ENCODE measurements around the gene GPBAR1.

The GPBAR1 gene

DNA sequence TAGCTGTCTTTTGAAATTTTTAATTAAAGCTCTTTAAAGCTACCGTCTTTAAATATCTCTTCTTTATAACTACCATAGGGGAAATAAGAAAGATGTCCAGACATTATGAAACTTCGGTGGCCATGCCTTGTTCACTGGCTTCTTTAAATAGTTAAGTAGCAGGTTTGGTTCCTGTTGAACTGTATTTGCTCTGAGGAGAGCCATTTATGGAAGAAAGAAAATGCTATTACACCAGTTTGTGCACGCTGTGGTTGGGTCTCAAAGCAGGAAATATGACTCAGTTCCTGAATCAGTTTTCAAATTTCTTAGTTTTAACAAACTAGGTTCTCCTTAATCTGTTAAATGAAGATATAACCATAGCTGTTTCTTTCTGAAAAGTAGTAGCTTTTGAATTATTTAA, 31.6 kb upstream of the GPBAR1 start:
- in situ Hi-C loops (cut with MboI; ENCODE audit: low sequenced_read_pairs), result no loop called here
- Histone ChIP-seq H3K36me3 (replicated peaks) (peaks cover 76% of the 10 kb centered on the region), H3K4me3 (no peak overlapping the region), H3K4me1 (peaks cover 32% of the 10 kb centered on the region), H3K27me3 (ENCODE audit: low read depth) (no peaks in the 10 kb centered on the region), H3K9me3 (no peaks in the 10 kb centered on the region)
- peak in 1 of 2 experiments; percentile 78 for DNase-seq (ENCODE audit: low spot score in 2 of 2)

DNA sequence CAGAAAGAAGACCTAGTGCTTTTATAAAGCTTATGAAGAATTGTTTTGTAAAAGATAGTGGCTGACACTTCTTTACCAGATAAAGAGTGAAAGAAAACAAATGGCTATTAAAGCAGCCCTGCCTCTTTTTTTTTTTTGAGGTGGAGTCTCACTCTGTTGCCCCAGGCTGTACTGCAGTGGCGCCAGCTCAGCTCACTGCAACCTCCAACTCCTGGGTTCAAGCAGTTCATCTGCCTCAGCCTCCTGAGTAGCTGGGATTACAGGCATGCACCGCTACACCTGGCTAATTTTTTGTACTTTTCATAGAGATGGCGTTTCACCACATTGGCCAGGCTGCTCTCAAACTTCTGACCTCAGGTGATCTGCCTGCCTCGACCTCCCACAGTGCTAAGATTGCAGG, 31.0 kb upstream of the GPBAR1 start:
- H3K4me1 ChIP-seq, result peaks cover 33% of the 10 kb centered on the region

DNA sequence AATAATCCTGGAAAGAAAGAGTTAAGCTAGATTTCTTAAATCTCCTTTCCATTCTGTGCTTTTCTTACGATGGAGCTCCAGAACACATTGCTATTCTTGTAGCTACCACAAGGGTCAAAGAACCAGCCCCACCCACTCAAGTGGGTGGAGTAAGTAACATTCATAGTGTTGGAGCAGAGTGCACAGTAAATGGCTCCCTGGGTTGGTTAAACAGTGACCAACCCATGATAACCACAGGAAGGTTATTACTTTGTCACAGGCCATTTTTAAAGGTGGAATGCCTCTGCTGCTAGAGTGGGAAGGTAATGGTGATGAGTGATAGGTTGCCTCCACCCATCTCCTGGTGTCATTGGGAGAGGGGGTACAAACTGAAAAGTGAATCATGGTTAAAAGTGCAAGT, 29.9 kb upstream of the GPBAR1 start:
- Histone ChIP-seq H3K4me1 (peaks cover 33% of the 10 kb centered on the region), H3K4me3 (no peak overlapping the region), H3K36me3 (replicated peaks) (peaks cover 75% of the 10 kb centered on the region), H3K27me3 (ENCODE audit: low read depth) (no peaks in the 10 kb centered on the region), H3K9me3 (no peaks in the 10 kb centered on the region)
- DNase-seq (ENCODE audit: low spot score in 2 of 2), result peak; percentile 38 to 54
- in situ Hi-C loops (cut with MboI; ENCODE audit: low sequenced_read_pairs), result no loop called here

More for the DNA sequence above, 31.0 kb upstream of the GPBAR1 start:
- Histone ChIP-seq H3K36me3 (replicated peaks) (peaks cover 76% of the 10 kb centered on the region), H3K27me3 (ENCODE audit: low read depth) (no peaks in the 10 kb centered on the region), H3K4me3 (no peak overlapping the region), H3K9me3 (no peaks in the 10 kb centered on the region)
- peak; percentile 75 to 90 for DNase-seq (ENCODE audit: low spot score in 2 of 2)
- in situ Hi-C loops (cut with MboI; ENCODE audit: low sequenced_read_pairs), result no loop called here

DNA sequence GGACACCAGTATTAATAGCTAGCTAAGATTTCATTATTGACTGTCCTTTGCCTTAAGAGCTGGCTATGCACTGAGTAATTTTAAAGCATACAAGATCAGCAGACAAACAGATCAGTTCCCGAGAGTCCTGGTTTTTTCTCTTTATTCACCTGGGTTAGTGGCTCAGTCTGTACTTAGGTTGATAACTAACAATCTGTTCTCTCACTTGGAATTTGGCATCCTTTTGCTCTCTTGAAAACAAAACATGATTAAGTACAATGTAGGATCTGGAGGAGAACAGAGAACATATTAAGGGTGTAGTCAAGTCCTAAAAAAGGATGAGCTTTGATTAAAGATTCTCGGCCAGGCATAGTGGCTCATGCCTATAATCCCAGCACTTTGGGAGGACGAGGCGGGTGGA, 27.3 kb upstream of the GPBAR1 start:
- H3K9me3 ChIP-seq, result no peaks in the 10 kb centered on the region
- no peak for DNase-seq (ENCODE audit: low spot score in 2 of 2)
- in situ Hi-C loops (cut with MboI; ENCODE audit: low sequenced_read_pairs), result no loop called here
- H3K4me1 ChIP-seq, result peaks cover 27% of the 10 kb centered on the region
- no peak overlapping the region for H3K4me3 ChIP-seq
- no peaks in the 10 kb centered on the region for H3K27me3 ChIP-seq (ENCODE audit: low read depth)
- H3K36me3 ChIP-seq (replicated peaks), result peaks cover 75% of the 10 kb centered on the region

DNA sequence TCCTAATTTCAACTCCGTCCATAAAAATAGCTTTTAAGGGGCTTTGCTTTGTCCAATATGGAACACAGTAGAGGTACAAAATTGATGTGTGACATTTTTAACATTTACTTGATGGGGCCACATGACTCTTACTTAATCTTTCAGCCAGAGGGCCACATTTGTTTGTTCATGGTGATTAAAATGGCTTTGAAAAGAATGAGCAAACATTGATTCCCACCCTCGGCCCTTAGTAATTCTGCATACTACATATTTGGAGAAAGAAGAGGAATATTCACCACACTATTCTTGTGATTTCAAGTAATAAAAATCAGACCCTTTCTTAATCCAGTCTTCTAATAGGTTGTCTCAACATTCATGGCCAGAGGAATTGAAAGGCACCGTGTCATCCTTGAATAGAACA, 26.3 kb upstream of the GPBAR1 start:
- in situ Hi-C loops (cut with MboI; ENCODE audit: low sequenced_read_pairs), result no loop called here
- H3K36me3 ChIP-seq (replicated peaks), result peaks cover 82% of the 10 kb centered on the region

DNA sequence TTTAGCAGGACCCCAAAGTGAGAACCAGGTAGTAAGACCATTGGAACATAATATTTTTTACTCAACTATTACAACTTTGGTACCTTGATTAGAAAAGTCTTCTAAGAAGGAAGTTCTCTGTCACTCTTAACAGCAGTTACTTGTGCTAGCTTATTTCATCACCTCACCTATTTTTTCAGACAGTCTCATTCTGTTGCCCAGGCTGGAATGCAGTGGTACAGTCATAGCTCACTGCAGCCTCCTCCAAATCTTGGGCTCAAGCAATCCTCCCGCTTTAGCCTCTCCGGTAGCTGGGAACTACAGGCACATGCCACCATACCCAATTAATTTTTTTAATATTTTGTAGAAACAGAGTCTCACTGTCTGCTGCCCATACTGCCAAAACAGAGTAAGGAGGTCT, 25.8 kb upstream of the GPBAR1 start:
- H3K36me3 ChIP-seq (replicated peaks), result peaks cover 87% of the 10 kb centered on the region
- H3K27me3 ChIP-seq (ENCODE audit: low read depth), result no peaks in the 10 kb centered on the region
- H3K4me1 ChIP-seq, result peaks cover 15% of the 10 kb centered on the region
- no peaks in the 10 kb centered on the region for H3K9me3 ChIP-seq
- DNase-seq (ENCODE audit: low spot score in 2 of 2), result no peak
- in situ Hi-C loops (cut with MboI; ENCODE audit: low sequenced_read_pairs), result no loop called here
- no peak overlapping the region for H3K4me3 ChIP-seq

More for the DNA sequence above, 26.3 kb upstream of the GPBAR1 start:
- Histone ChIP-seq H3K9me3 (no peaks in the 10 kb centered on the region), H3K4me1 (peaks cover 17% of the 10 kb centered on the region), H3K4me3 (no peak overlapping the region), H3K27me3 (ENCODE audit: low read depth) (no peaks in the 10 kb centered on the region)
- DNase-seq (ENCODE audit: low spot score in 2 of 2), result no peak

DNA sequence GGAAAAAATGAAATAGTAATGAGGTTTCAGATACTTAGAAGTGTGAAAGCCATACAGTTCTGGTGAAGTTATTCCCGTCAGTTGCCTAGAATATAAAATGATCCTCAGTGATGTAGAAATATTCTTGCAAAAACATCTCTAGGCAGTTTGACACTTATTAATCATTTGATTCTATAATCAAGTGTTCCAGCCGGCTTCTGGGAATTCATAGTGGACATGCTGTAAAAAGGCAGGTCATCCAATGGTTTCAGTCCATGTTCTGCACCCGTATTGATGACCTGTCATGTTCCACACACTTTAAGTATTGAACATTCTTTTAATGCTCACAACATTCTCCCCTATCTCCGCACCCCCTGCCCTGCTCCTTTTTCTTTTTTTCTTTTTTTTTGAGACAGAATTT, 24.0 kb upstream of the GPBAR1 start:
- peaks cover 90% of the 10 kb centered on the region for H3K36me3 ChIP-seq (replicated peaks)
- in situ Hi-C loops (cut with MboI; ENCODE audit: low sequenced_read_pairs), result no loop called here
- H3K9me3 ChIP-seq, result no peaks in the 10 kb centered on the region
- no peaks in the 10 kb centered on the region for H3K27me3 ChIP-seq (ENCODE audit: low read depth)
- peaks cover 4% of the 10 kb centered on the region; the same call in 1 of the 2 replicates for H3K4me1 ChIP-seq
- no peak for DNase-seq (ENCODE audit: low spot score in 2 of 2)
- no peak overlapping the region for H3K4me3 ChIP-seq

DNA sequence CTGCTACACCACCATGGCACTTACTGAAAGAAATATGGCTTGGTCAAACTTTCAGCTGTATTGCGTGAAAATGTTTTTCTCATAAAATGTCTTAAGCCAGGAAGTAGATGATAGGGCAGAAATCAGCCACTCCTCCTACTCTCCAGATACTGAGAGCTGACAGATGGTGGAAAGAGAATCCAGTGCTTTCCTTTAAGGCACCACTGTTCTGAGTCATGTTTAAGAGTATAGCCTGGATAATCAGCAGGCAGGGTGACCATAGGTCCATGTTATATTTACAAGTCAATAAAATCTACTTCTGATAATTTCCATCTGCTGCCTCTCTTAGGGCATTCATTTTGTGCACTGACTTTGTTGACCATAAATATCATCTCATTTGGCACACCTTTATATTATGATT, 21.9 kb upstream of the GPBAR1 start:
- DNase-seq (ENCODE audit: low spot score in 2 of 2), result no peak
- H3K36me3 ChIP-seq (replicated peaks), result peaks cover 92% of the 10 kb centered on the region
- in situ Hi-C loops (cut with MboI; ENCODE audit: low sequenced_read_pairs), result no loop called here

DNA sequence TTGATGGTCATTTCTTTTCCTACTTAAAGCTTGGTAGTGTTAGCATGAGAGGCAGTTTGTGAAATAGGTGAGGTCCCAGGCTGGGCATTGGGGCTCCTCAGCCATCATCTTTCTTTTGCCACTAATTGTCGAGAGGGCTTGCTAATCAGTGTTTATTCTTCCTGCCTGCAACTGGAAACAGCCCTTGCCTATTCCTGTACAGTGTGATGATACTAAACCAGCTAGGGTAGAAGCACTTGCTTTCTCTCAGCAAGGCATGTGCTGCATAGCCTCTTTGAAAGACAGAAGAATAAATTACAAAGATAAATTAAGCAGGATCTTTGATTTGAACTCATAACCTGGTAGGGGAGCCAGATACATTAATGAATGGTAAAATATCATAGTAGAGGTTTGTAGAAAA, 16.6 kb upstream of the GPBAR1 start:
- no peak for DNase-seq (ENCODE audit: low spot score in 2 of 2)
- Histone ChIP-seq H3K36me3 (replicated peaks) (peaks cover 98% of the 10 kb centered on the region), H3K4me3 (no peak overlapping the region), H3K27me3 (ENCODE audit: low read depth) (no peaks in the 10 kb centered on the region), H3K4me1 (no peaks in the 10 kb centered on the region; the same call in none of the 2 replicates), H3K9me3 (no peaks in the 10 kb centered on the region)
- in situ Hi-C loops (cut with MboI; ENCODE audit: low sequenced_read_pairs), result no loop called here

More for the DNA sequence above, 21.9 kb upstream of the GPBAR1 start:
- Histone ChIP-seq H3K4me1 (peaks cover 4% of the 10 kb centered on the region; the same call in 1 of the 2 replicates), H3K9me3 (no peaks in the 10 kb centered on the region), H3K4me3 (no peak overlapping the region), H3K27me3 (ENCODE audit: low read depth) (no peaks in the 10 kb centered on the region)

DNA sequence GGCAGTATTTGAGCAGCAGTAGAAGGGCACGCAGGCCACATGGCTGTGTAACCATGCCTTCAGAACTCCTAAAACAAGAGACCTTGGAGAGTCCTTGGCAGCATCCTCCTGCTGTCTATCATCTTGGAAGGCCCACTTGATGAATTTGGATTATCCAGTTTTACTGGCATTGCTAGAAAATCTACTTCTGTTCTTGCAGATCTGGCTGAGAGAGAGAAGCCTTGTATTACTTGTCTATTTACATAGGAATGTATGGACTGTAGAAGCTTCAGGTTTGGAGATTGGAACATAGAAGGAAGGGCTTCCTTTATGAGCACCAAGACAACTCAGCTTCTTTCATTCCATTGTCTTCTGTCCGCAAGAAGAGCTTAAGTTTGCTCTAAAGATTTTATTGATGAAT, 16.1 kb upstream of the GPBAR1 start:
- in situ Hi-C loops (cut with MboI; ENCODE audit: low sequenced_read_pairs), result no loop called here
- peak in 1 of 2 experiments; percentile 19 for DNase-seq (ENCODE audit: low spot score in 2 of 2)
- no peaks in the 10 kb centered on the region; the same call in none of the 2 replicates for H3K4me1 ChIP-seq
- no peaks in the 10 kb centered on the region for H3K27me3 ChIP-seq (ENCODE audit: low read depth)
- peaks cover 98% of the 10 kb centered on the region for H3K36me3 ChIP-seq (replicated peaks)
- no peak overlapping the region for H3K4me3 ChIP-seq
- no peaks in the 10 kb centered on the region for H3K9me3 ChIP-seq

DNA sequence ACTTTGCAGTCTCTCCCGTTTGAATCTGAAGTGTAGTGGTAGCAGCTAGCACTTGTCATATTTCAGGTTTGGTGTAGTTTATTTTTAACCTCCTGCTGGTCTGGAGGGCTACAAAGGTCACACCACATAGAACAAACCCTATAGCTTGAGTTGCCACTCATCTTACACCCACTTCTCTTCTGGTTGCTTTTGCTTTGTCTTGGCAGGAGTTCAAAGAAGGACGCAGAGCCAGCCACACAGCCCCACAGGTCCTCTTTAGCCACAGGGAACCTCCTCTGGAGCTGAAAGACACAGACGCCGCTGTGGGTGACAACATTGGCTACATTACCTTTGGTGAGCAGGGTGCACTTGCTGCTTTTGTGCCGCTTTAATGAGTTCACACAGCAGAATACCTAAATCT, 15.6 kb upstream of the GPBAR1 start:
- in situ Hi-C loops (cut with MboI; ENCODE audit: low sequenced_read_pairs), result no loop called here
- H3K4me3 ChIP-seq, result no peak overlapping the region
- H3K36me3 ChIP-seq (replicated peaks), result peaks cover 98% of the 10 kb centered on the region
- H3K4me1 ChIP-seq, result no peaks in the 10 kb centered on the region; the same call in none of the 2 replicates
- DNase-seq (ENCODE audit: low spot score in 2 of 2), result no peak
- no peaks in the 10 kb centered on the region for H3K27me3 ChIP-seq (ENCODE audit: low read depth)
- H3K9me3 ChIP-seq, result no peaks in the 10 kb centered on the region

DNA sequence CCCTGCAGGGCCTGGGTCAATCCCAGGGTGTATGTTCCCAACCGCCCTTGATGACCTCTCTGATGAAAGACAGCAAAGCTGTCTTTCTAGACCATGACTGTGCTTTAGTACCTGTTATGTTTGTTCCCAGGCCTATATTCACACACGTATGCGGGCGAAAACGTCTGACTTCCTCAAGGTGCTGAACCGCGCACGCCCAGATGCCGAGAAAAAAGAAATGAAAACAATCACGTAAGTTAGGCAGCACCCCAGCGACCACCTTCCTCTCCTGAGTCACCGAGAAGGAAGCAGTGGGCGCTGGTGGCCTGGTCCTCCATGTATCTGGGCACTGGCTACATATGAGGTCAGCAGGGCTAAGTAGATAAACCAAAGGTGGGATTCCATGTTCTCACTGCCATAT, 11.1 kb upstream of the GPBAR1 start:
- H3K27me3 ChIP-seq (ENCODE audit: low read depth), result no peaks in the 10 kb centered on the region
- DNase-seq (ENCODE audit: low spot score in 2 of 2), result no peak
- no peaks in the 10 kb centered on the region for H3K9me3 ChIP-seq
- H3K36me3 ChIP-seq (replicated peaks), result peaks cover 95% of the 10 kb centered on the region
- in situ Hi-C loops (cut with MboI; ENCODE audit: low sequenced_read_pairs), result no loop called here
- H3K4me3 ChIP-seq, result no peak overlapping the region
- H3K4me1 ChIP-seq, result no peaks in the 10 kb centered on the region; the same call in 1 of the 2 replicates

DNA sequence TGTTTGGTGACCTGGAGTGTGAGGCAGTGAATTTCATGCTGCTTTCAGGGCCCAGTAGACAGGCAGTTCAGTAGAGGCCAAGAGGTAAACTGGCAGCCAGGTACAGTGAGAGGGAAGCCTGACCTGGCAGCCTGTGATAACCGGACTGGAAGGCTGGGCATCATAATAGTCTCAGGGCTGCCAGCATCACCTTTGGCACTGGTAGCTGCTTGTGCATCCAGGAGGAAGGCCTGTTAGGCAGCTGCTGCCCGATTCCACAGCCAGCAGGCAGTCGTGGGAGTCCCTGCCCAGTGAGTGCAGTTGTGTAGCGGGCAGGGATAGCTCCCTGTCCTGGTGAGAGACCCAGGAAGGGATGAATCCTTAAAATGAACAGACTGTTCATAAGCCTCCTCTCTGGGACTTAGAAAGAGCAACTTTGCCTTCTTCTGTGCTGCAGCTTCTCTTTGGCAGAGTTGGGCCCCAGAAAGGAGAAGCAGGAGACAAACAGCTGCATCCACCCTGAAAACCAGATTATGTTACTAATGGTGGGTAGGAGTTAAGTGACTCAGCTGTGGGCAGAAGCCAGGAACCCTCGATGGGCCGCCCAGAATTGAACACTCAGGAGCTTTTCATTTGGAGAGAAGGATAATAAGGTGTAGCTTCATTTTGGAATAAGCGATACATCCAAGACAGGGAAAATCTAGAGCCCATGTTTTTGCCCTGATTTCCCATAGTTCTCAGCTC, 8.1 kb upstream of the GPBAR1 start:
- H3K9me3 ChIP-seq, result no peaks in the 10 kb centered on the region
- no peaks in the 10 kb centered on the region for H3K27me3 ChIP-seq (ENCODE audit: low read depth)
- no peak for DNase-seq (ENCODE audit: low spot score in 2 of 2)
- in situ Hi-C loops (cut with MboI; ENCODE audit: low sequenced_read_pairs), result no loop called here
- no peaks in the 10 kb centered on the region for H3K4me1 ChIP-seq
- H3K4me3 ChIP-seq, result no peak overlapping the region
- H3K36me3 ChIP-seq (replicated peaks), result peaks cover 76% of the 10 kb centered on the region

DNA sequence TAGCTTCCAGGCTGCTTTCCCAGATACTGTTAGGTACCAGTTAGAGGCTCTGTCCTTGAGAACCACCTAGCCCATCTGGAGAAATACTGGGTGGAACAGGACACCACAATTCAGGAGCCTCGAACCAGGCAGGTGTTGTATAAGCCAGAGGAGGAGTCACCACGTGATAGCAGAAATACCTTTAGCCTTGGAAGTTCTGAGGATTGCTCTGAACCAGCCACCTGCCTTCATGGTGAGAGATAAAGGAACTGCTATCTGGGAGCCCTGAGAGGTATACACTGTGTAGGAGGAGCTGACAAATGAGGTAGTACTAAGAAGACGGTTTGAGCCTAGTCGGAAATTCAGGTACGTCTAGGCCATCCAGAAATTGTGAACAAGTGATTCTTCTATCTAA, 7.6 kb upstream of the GPBAR1 start:
- H3K27me3 ChIP-seq (ENCODE audit: low read depth), result no peaks in the 10 kb centered on the region
- H3K4me3 ChIP-seq, result no peak overlapping the region
- peaks cover 72% of the 10 kb centered on the region for H3K36me3 ChIP-seq (replicated peaks)
- in situ Hi-C loops (cut with MboI; ENCODE audit: low sequenced_read_pairs), result no loop called here
- H3K4me1 ChIP-seq, result no peaks in the 10 kb centered on the region
- no peak for DNase-seq (ENCODE audit: low spot score in 2 of 2)
- no peaks in the 10 kb centered on the region for H3K9me3 ChIP-seq
